ENCODE measurements around the gene SIRPD. TPM values are rescaled to one million over a fixed set of nuclear protein-coding genes. Genes with fewer than 3 reads are reported as not detected.

SIRPD gene
- total and polyA plus RNA-seq, 2 of the 13 experiments (the other 11 are each of a cell fraction or from before 2014, with no cell fraction given), result not detected

GRCh38 chr20:1537731-1538058, 19.8 kb downstream of the SIRPD start (continued):
- TF ChIP-seq MEIS2 (CRISPR knock-in tag; IDR thresholded peaks at IDR 0.05) (no peak), ZNF292 (CRISPR knock-in tag; IDR thresholded peaks at IDR 0.05; ENCODE audit: borderline replicate concordance, low read depth) (no peak)

GRCh38 chr20:1536893-1537730, 20.4 kb downstream of the SIRPD start:
- TF ChIP-seq DBP (CRISPR knock-in tag; IDR thresholded peaks at IDR 0.05; ENCODE audit: not compliant biosample characterization) (no peak), AKAP8 (CRISPR knock-in tag; IDR thresholded peaks at IDR 0.05) (no peak), CEBPB (IDR thresholded peaks at IDR 0.05; ENCODE audit: borderline replicate concordance, low read depth, low read length) (0 out of 2 replicates have a peak, but pooled peaks have one; percentile 12), REST (IDR thresholded peaks at IDR 0.05; ENCODE audit: borderline replicate concordance in 1 of 2, low read depth in 1 of 2, low read length in 2 of 2) (no peak)
- DNase-seq (ENCODE audit: low spot score), result no peak
- CTCF ChIA-PET (ENCODE audit: low intra/inter-chr PET ratio, low total read pairs), result no interaction called here
- in situ Hi-C loops (cut with HindIII; ENCODE audit: extremely low pct_ligation_motif_present, low pct_unique_long_range_greater_than_20kb) (no loop called here), intact Hi-C loops (cut with micrococcal nuclease; ENCODE audit: unreplicated experiment) (no loop called here)
- peak; percentile 41; the same call in 2 of the 3 replicates for ATAC-seq
- H3K27me3 ChIP-seq (ENCODE audit: control insufficient read depth in 1 of 2, insufficient read depth in 2 of 2, low read length in 2 of 2), result peaks cover 3 to 9% of the 10 kb centered on the region in 2 experiments; a peak in 1 of 5 replicates
- WGBS (ENCODE audit: low lambda C conversion rate), result 21% methylated on average over 11 of the region's 11 CpGs
- no peaks in the 10 kb centered on the region for H3K36me3 ChIP-seq (replicated peaks in 1 of 2; ENCODE audit: control insufficient read depth in 1 of 2, insufficient read depth in 2 of 2, low read length in 2 of 2)
- POLR2A ChIA-PET, result no interaction called here
- no peaks in the 10 kb centered on the region for H3K4me1 ChIP-seq (ENCODE audit: insufficient read depth, low read length)
- H3K4me3 ChIP-seq (replicated peaks in 1 of 3; ENCODE audit: insufficient read depth in 1 of 3, low read depth in 2 of 3, low read length in 3 of 3), result no peak overlapping the region
- BruUV-seq (replicated peaks), result no TSS peak
- H3K4me2 ChIP-seq (ENCODE audit: low read depth, low read length), result no peak overlapping the region
- no peak overlapping the region for H2AFZ ChIP-seq (ENCODE audit: low read length)
- H4K20me1 ChIP-seq (ENCODE audit: insufficient read depth, low read length), result no peaks in the 10 kb centered on the region
- no peak overlapping the region for H3K9ac ChIP-seq (ENCODE audit: insufficient read depth, low read depth, low read length)
- H3K9me3 ChIP-seq (ENCODE audit: low read length), result no peaks in the 10 kb centered on the region
- FAIRE-seq, result no peak
- no peaks in the 10 kb centered on the region for H3K79me2 ChIP-seq (ENCODE audit: insufficient read depth, low read length)
- H3K27ac ChIP-seq (ENCODE audit: extremely low read length, insufficient read depth, low read length), result no peak overlapping the region
